Testis (tissue), 3 donors: ENCODE measurements around the gene NMRAL1. TPM values are rescaled to one million over a fixed set of nuclear protein-coding genes. Genes with fewer than 3 reads are reported as not detected.

Experiments
- DNase-seq: peaks from one replicate; pipeline ENCODE4 v3.0.0-alpha.2; 2019
- H3K27ac ChIP-seq, 2 donors: fragments of 200-600 bp; sonication (generic); one replicate each; pipeline ENCODE4 v1.5.1; 2019
- H3K27me3 ChIP-seq: fragments of 200-600 bp; sonication (generic); one replicate; pipeline ENCODE4 v1.5.1; 2019
- H3K36me3 ChIP-seq: fragments of 200-600 bp; sonication (generic); one replicate; pipeline ENCODE4 v1.5.1; 2017; ENCODE audit warnings: low read depth; ENCODE audit errors: missing control alignments
- H3K4me1 ChIP-seq: fragments of 200-600 bp; sonication (generic); one replicate; pipeline ENCODE4 v1.5.1; 2019
- H3K4me3 ChIP-seq, 2 donors: fragments of 200-600 bp; sonication (generic); one replicate each; pipeline ENCODE4 v1.5.1; 2017 to 2019
- H3K9me3 ChIP-seq: fragments of 200-600 bp; sonication (generic); one replicate; pipeline ENCODE4 v1.5.1; 2017
- CTCF ChIP-seq, 3 experiments: fragments of 450-650 bp in 2 of 3; fragments of 200-600 bp in 1 of 3; sonication (generic) in 1 of 3; IDR thresholded peaks; one replicate each; pipeline ENCODE4 v1.5.1; 2016 to 2019; ENCODE audit warnings: antibody characterized with exemption in 3 of 3, mild to moderate bottlenecking in 2 of 3, moderate library complexity in 1 of 3
- POLR2A ChIP-seq: fragments of 450-650 bp; IDR thresholded peaks from one replicate; pipeline ENCODE4 v1.6.1; 2017; ENCODE audit warnings: antibody characterized with exemption, mild to moderate bottlenecking, moderate library complexity
- WGBS, 2 donors: methylation state at CpG; one replicate each; pipeline ENCODE4 v1.1.5; 2018; 5-methylcytosine and 5-hydroxymethylcytosine counted together
- intact Hi-C: fragments of 100-400 bp; cut with DNase I; formaldehyde crosslinking; loops from one replicate; pipeline ENCODE4 v1.15.1; 2023; ENCODE audit warnings: low total_unique reads
- polyA plus RNA-seq: library from polyadenylated mRNA; stranded (reverse); fragments of 350-450 nt; fragmentation: Illumina TruSeq; extraction: RNeasy Lipid Tissue Mini Kit (QIAGEN cat#74804); gene quantifications from one replicate; pipeline ENCODE4 v1.2.3, GENCODE V29; 2014; ENCODE audit warnings: low read depth, low replicate concordance; ENCODE audit not compliant: insufficient read depth
- total RNA-seq, 2 donors: library from RNA; depleted of rRNA; stranded (reverse); fragments of >200 nt; gene quantifications; one replicate each; pipeline ENCODE4 v1.2.3, GENCODE V29; 2016

NMRAL1 gene
- total and polyA plus RNA-seq, 3 donors from 2014 or later = 24.3 to 31.7 (median 27.7) TPM

- Histone ChIP-seq H3K9me3 (no peaks in the 10 kb centered on the region), H3K27ac (no peak overlapping the region), H3K4me1 (no peaks in the 10 kb centered on the region), H3K36me3 (no peaks in the 10 kb centered on the region), H3K4me3 (no peak overlapping the region), H3K27me3 (no peaks in the 10 kb centered on the region)
- no peak for DNase-seq
- intact Hi-C loops = no loop called here
- 88% methylated on average over 4 of the region's 4 CpGs for WGBS, 2 donors
- TF ChIP-seq CTCF (IDR thresholded peaks at IDR 0.05) = no peak
- no peak for TF ChIP-seq POLR2A
Measured at GRCh38 chr16:4433228-4433627, 41.2 kb downstream of the NMRAL1 start.

- H3K4me1 ChIP-seq = peaks cover 7% of the 10 kb centered on the region
- no peak overlapping the region for H3K27ac ChIP-seq
- H3K9me3 ChIP-seq = no peaks in the 10 kb centered on the region
- H3K36me3 ChIP-seq = no peaks in the 10 kb centered on the region
- TF ChIP-seq CTCF (IDR thresholded peaks at IDR 0.05) = no peak
- no peak for TF ChIP-seq POLR2A
- 89% methylated on average over 9 of the region's 9 CpGs for WGBS, 2 donors
- no peaks in the 10 kb centered on the region for H3K27me3 ChIP-seq
- intact Hi-C loops = no loop called here
- H3K4me3 ChIP-seq = no peak overlapping the region
- no peak for DNase-seq
Measured at GRCh38 chr16:4431023-4431422, 43.4 kb downstream of the NMRAL1 start.

GRCh38 chr16:4428500-4428899 lies 45.9 kb downstream of the NMRAL1 start:
- Histone ChIP-seq H3K27ac (no peak overlapping the region), H3K4me3 (no peak overlapping the region), H3K4me1 (peaks cover 10% of the 10 kb centered on the region), H3K36me3 (no peaks in the 10 kb centered on the region), H3K27me3 (no peaks in the 10 kb centered on the region), H3K9me3 (no peaks in the 10 kb centered on the region)
- no peak for DNase-seq
- TF ChIP-seq POLR2A (no peak), CTCF (IDR thresholded peaks at IDR 0.05) (no peak)
- 93 to 94% methylated on average over 7 of the region's 7 CpGs for WGBS, 2 donors
- intact Hi-C loops = no loop called here

- no peaks in the 10 kb centered on the region for H3K36me3 ChIP-seq
- H3K4me1 ChIP-seq = peaks cover 10% of the 10 kb centered on the region
- no peak for TF ChIP-seq CTCF (IDR thresholded peaks at IDR 0.05)
- TF ChIP-seq POLR2A = no peak
- no peak for DNase-seq
- WGBS, 2 donors = 65 to 83% methylated on average over 12 of the region's 12 CpGs
- no peaks in the 10 kb centered on the region for H3K27me3 ChIP-seq
- H3K27ac ChIP-seq = no peak overlapping the region
- no peak overlapping the region for H3K4me3 ChIP-seq
- intact Hi-C loops = no loop called here
- no peaks in the 10 kb centered on the region for H3K9me3 ChIP-seq
Measured at GRCh38 chr16:4426722-4427372, 47.6 kb downstream of the NMRAL1 start.
